ENCODE measurements around the gene SAG.

Gene SAG

DNA sequence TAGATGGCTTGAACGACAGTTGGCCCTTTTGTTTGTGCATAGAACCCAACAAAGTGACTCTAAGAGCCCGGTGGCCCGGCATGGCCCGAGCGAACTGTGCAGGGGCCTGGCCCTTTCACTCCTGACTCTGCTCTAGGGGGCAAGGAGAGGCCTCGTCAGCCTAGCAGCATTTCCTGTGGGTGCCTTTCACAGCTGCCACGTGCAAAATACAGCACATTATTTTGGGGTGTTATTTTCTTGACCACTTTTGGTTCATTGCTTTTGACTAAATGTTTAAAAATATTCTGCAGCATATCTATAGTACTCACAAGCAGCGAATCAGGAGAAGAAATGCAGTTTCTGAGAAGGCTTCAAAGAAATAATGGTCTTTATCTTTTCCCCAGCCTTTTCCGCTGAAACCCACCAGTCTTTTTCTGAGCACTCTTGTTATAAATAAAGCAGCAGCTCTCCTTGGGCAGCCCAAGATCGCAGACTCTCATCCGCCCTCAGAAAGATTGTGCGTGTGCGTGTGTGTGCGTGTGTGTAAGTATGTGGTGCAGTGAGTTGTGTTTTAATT, 78.0 kb downstream of the SAG start:
- Histone ChIP-seq H3K18ac (ENCODE audit: low read depth in 1 of 2, low read length in 2 of 2) (no peak overlapping the region), H2BK120ac (ENCODE audit: low read depth, low read length) (no peak overlapping the region), H3K14ac (ENCODE audit: low read length in 2 of 2) (no peak overlapping the region), H3K4me2 (ENCODE audit: low read length, poor library complexity, severe bottlenecking) (no peak overlapping the region), H3K36me3 (ENCODE audit: control insufficient read depth in 1 of 2, insufficient read depth in 2 of 2, low read depth in 1 of 2, low read length in 2 of 2) (peaks cover 0 to 4% of the 10 kb centered on the region in 2 experiments), H3K79me1 (replicated peaks; ENCODE audit: low read length, poor library complexity, severe bottlenecking) (peaks cover 41% of the 10 kb centered on the region), H2AK5ac (ENCODE audit: low read length, severe bottlenecking) (no peak overlapping the region), H4K91ac (ENCODE audit: low read length) (no peak overlapping the region), H2BK5ac (ENCODE audit: low read depth, low read length, poor library complexity, severe bottlenecking) (no peak overlapping the region), H2AFZ (ENCODE audit: low read depth, low read length) (no peak overlapping the region), H3K4me3 (ENCODE audit: insufficient read depth in 1 of 2, low read depth in 1 of 2, low read length in 2 of 2) (no peak overlapping the region), H2BK12ac (ENCODE audit: low read length in 2 of 2) (no peak overlapping the region), H3K9me3 (ENCODE audit: control insufficient read depth, low read length) (no peaks in the 10 kb centered on the region), H3K27ac (ENCODE audit: low read length, poor library complexity, severe bottlenecking) (no peak overlapping the region), H2BK15ac (ENCODE audit: low read depth, poor library complexity, severe bottlenecking) (no peak overlapping the region), H4K8ac (ENCODE audit: low read length) (no peak overlapping the region), H3K27me3 (ENCODE audit: control insufficient read depth in 1 of 2, insufficient read depth in 1 of 2, low read length in 2 of 2) (no peaks in the 10 kb centered on the region), H3K9ac (ENCODE audit: low read length) (no peak overlapping the region), H3K4me1 (ENCODE audit: control insufficient read depth, insufficient read depth, low read depth, low read length) (peaks cover 19% of the 10 kb centered on the region), H3K4ac (ENCODE audit: low read depth in 1 of 2, low read length in 2 of 2) (no peak overlapping the region), H3K23ac (ENCODE audit: low read length in 2 of 2) (no peak overlapping the region)
- peak; percentile 18 for DNase-seq
- WGBS: 94% methylated on average over 12 of the region's 14 CpGs

DNA sequence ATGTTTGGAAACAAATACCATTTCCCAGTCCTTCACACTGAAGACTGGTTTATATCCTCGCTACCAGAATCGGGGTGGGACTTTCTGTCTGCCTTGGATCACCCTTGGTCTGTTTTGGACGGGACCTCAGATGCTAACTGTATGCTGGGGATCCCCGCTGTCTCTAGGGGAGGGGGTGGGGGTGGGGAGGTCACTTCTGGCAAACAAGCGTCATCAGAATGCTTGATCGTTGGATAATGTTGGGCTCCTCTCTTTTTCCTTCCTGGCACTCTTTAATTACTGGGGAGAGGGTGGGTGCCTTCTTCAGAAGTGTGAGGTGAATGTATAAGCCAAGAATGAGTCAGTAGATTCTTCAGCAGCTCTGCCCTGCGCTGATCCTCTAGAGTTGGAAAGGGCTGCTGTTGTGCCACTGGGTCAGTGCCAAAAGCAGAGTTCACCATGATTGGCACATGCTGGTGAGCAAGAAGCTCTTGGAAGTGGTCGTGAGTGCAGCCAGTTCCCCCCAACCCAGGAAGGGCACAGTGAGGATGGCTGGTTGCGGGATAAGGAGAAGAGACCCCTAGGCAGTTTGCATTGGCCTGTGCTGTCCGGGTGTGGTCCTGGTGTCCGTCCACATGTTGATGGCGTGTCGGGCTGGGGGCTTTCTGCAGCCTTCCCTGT, 78.9 kb downstream of the SAG start:
- 96% methylated on average over 11 of the region's 13 CpGs for WGBS
- Histone ChIP-seq H2BK120ac (ENCODE audit: low read depth, low read length) (no peak overlapping the region), H3K79me1 (replicated peaks; ENCODE audit: low read length, poor library complexity, severe bottlenecking) (peaks cover 37% of the 10 kb centered on the region), H3K9ac (ENCODE audit: low read length) (no peak overlapping the region), H2BK15ac (ENCODE audit: low read depth, poor library complexity, severe bottlenecking) (no peak overlapping the region), H2BK5ac (ENCODE audit: low read depth, low read length, poor library complexity, severe bottlenecking) (no peak overlapping the region), H3K14ac (ENCODE audit: low read length in 2 of 2) (peak overlapping the region in 1 of 2 experiments; percentile 77), H3K4ac (ENCODE audit: low read depth in 1 of 2, low read length in 2 of 2) (no peak overlapping the region), H3K4me2 (ENCODE audit: low read length, poor library complexity, severe bottlenecking) (no peak overlapping the region), H2BK12ac (ENCODE audit: low read length in 2 of 2) (no peak overlapping the region), H3K4me1 (ENCODE audit: control insufficient read depth, insufficient read depth, low read depth, low read length) (peaks cover 19% of the 10 kb centered on the region), H3K23ac (ENCODE audit: low read length in 2 of 2) (no peak overlapping the region), H2AK5ac (ENCODE audit: low read length, severe bottlenecking) (peak overlapping the region; percentile 68), H3K36me3 (ENCODE audit: control insufficient read depth in 1 of 2, insufficient read depth in 2 of 2, low read depth in 1 of 2, low read length in 2 of 2) (peaks cover 0 to 4% of the 10 kb centered on the region in 2 experiments), H4K91ac (ENCODE audit: low read length) (no peak overlapping the region), H3K9me3 (ENCODE audit: control insufficient read depth, low read length) (no peaks in the 10 kb centered on the region), H3K27ac (ENCODE audit: low read length, poor library complexity, severe bottlenecking) (no peak overlapping the region), H2AFZ (ENCODE audit: low read depth, low read length) (no peak overlapping the region), H3K27me3 (ENCODE audit: control insufficient read depth in 1 of 2, insufficient read depth in 1 of 2, low read length in 2 of 2) (no peaks in the 10 kb centered on the region), H3K18ac (ENCODE audit: low read depth in 1 of 2, low read length in 2 of 2) (peak overlapping the region in 1 of 2 experiments; percentile 82), H4K8ac (ENCODE audit: low read length) (no peak overlapping the region), H3K4me3 (ENCODE audit: insufficient read depth in 1 of 2, low read depth in 1 of 2, low read length in 2 of 2) (peak overlapping the region in 1 of 2 experiments; percentile 44)
- DNase-seq: peak; percentile 12

DNA sequence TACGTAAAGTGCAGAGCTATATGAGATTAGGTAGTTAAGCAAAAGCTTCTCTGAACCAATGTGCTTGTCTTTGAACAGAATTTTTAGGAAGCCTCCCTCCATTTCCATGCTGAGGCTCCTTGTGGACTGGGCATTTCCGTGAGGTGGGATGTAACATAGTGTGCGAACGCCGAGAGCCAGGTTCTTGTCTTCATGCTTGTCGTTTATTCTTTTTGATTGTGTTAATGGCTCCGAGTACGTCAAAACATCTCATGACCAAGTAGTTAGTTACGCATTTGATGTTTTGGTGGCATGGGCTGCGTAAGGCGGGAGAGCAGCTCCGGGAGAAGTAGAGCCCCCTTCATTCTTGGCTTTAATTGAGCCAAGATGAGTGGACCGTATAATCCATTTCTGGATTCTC, 79.6 kb downstream of the SAG start:
- Histone ChIP-seq H2AFZ (ENCODE audit: low read depth, low read length) (no peak overlapping the region), H4K8ac (ENCODE audit: low read length) (no peak overlapping the region), H3K9ac (ENCODE audit: low read length) (peak overlapping the region; percentile 55), H3K4me1 (ENCODE audit: control insufficient read depth, insufficient read depth, low read depth, low read length) (peaks cover 19% of the 10 kb centered on the region), H2BK5ac (ENCODE audit: low read depth, low read length, poor library complexity, severe bottlenecking) (no peak overlapping the region), H3K9me3 (ENCODE audit: control insufficient read depth, low read length) (no peaks in the 10 kb centered on the region), H3K23ac (ENCODE audit: low read length in 2 of 2) (no peak overlapping the region), H3K18ac (ENCODE audit: low read depth in 1 of 2, low read length in 2 of 2) (no peak overlapping the region), H2BK12ac (ENCODE audit: low read length in 2 of 2) (no peak overlapping the region), H3K4ac (ENCODE audit: low read depth in 1 of 2, low read length in 2 of 2) (no peak overlapping the region), H3K27me3 (ENCODE audit: control insufficient read depth in 1 of 2, insufficient read depth in 1 of 2, low read length in 2 of 2) (no peaks in the 10 kb centered on the region), H4K91ac (ENCODE audit: low read length) (no peak overlapping the region), H3K4me2 (ENCODE audit: low read length, poor library complexity, severe bottlenecking) (no peak overlapping the region), H3K79me1 (replicated peaks; ENCODE audit: low read length, poor library complexity, severe bottlenecking) (peaks cover 37% of the 10 kb centered on the region), H2BK15ac (ENCODE audit: low read depth, poor library complexity, severe bottlenecking) (no peak overlapping the region), H3K27ac (ENCODE audit: low read length, poor library complexity, severe bottlenecking) (no peak overlapping the region), H3K36me3 (ENCODE audit: control insufficient read depth in 1 of 2, insufficient read depth in 2 of 2, low read depth in 1 of 2, low read length in 2 of 2) (peaks cover 2 to 4% of the 10 kb centered on the region in 2 experiments), H2AK5ac (ENCODE audit: low read length, severe bottlenecking) (no peak overlapping the region), H2BK120ac (ENCODE audit: low read depth, low read length) (no peak overlapping the region), H3K4me3 (ENCODE audit: insufficient read depth in 1 of 2, low read depth in 1 of 2, low read length in 2 of 2) (peak overlapping the region in 1 of 2 experiments; percentile 60), H3K14ac (ENCODE audit: low read length in 2 of 2) (no peak overlapping the region)
- DNase-seq: no peak
- WGBS: 97% methylated on average over 13 of the region's 13 CpGs

DNA sequence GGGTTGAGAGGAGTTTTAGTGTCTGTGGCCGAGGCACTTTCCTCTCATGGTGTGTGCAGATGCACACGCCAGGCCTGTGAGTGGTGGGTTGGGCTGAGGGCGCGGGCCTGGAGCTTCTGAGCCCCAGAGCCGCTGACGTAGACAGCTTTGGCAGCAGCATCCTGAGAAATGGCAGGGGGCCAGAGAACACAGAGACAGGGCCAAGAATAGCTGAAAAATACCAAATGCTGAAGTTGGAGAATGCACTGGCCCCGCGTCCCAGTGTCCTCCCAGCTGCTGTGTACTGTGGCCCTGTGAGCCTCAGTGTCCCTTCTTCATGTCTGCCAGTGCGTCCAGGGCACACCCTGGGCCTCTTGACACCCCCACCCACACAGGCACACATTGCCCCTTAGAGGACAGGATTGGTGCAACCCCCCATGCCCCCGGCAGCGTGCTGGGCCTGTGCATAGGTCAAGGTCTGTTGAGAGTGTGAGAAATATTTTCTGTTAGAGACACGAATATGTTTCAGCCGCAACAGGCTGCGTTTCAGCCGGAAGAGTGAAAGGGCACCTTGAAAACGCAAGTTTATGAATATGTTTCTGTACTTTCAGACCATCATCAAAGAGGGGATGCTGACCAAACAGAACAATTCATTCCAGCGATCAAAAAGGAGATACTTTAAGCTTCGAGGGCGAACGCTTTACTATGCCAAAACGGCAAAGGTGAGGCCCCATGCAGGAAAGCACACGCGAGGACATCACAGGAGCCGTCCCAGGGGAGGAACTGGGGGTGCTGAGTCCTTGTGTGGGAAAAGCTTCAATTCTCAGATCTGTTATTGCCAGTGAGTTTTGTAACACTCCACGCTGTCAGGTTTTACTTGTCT, 80.3 kb downstream of the SAG start:
- WGBS: 91% methylated on average over 24 of the region's 25 CpGs
- Histone ChIP-seq H2AK5ac (ENCODE audit: low read length, severe bottlenecking) (no peak overlapping the region), H2BK12ac (ENCODE audit: low read length in 2 of 2) (no peak overlapping the region)

More for the DNA sequence above, 80.3 kb downstream of the SAG start:
- H3K9ac ChIP-seq (ENCODE audit: low read length): peak overlapping the region; percentile 55
- H2BK5ac ChIP-seq (ENCODE audit: low read depth, low read length, poor library complexity, severe bottlenecking): no peak overlapping the region
- peak overlapping the region; percentile 36 for H2AFZ ChIP-seq (ENCODE audit: low read depth, low read length)
- no peak overlapping the region for H3K4ac ChIP-seq (ENCODE audit: low read depth in 1 of 2, low read length in 2 of 2)
- no peak overlapping the region for H2BK120ac ChIP-seq (ENCODE audit: low read depth, low read length)
- H3K14ac ChIP-seq (ENCODE audit: low read length in 2 of 2): peak overlapping the region in 1 of 2 experiments; percentile 53
- no peaks in the 10 kb centered on the region for H3K27me3 ChIP-seq (ENCODE audit: control insufficient read depth in 1 of 2, insufficient read depth in 1 of 2, low read length in 2 of 2)
- H3K9me3 ChIP-seq (ENCODE audit: control insufficient read depth, low read length): no peaks in the 10 kb centered on the region
- no peak overlapping the region for H3K27ac ChIP-seq (ENCODE audit: low read length, poor library complexity, severe bottlenecking)
- H3K4me1 ChIP-seq (ENCODE audit: control insufficient read depth, insufficient read depth, low read depth, low read length): peaks cover 19% of the 10 kb centered on the region
- peak overlapping the region in 1 of 2 experiments; percentile 60 for H3K4me3 ChIP-seq (ENCODE audit: insufficient read depth in 1 of 2, low read depth in 1 of 2, low read length in 2 of 2)
- H3K36me3 ChIP-seq (ENCODE audit: control insufficient read depth in 1 of 2, insufficient read depth in 2 of 2, low read depth in 1 of 2, low read length in 2 of 2): peaks cover 2 to 4% of the 10 kb centered on the region in 2 experiments
- no peak overlapping the region for H4K8ac ChIP-seq (ENCODE audit: low read length)
- no peak overlapping the region for H4K91ac ChIP-seq (ENCODE audit: low read length)
- H3K23ac ChIP-seq (ENCODE audit: low read length in 2 of 2): no peak overlapping the region
- no peak overlapping the region for H3K18ac ChIP-seq (ENCODE audit: low read depth in 1 of 2, low read length in 2 of 2)
- H3K79me1 ChIP-seq (replicated peaks; ENCODE audit: low read length, poor library complexity, severe bottlenecking): peaks cover 34% of the 10 kb centered on the region
- H3K4me2 ChIP-seq (ENCODE audit: low read length, poor library complexity, severe bottlenecking): no peak overlapping the region
- peak; percentile 53 for DNase-seq
- H2BK15ac ChIP-seq (ENCODE audit: low read depth, poor library complexity, severe bottlenecking): no peak overlapping the region

All from mesenchymal stem cell (in vitro differentiated cells and primary cell).